Ishikawa (cell line): Measurements from ENCODE around the gene FOXD1.

Experiments used
- CREB1 ChIP-seq: IDR thresholded peaks from 2 replicates; pipeline ENCODE4 v1.6.1; 2012; ENCODE audit warnings: low read depth
- EGR1 ChIP-seq: IDR thresholded peaks from 2 replicates; pipeline ENCODE4 v1.6.1; 2012
- EP300 ChIP-seq: IDR thresholded peaks from 2 replicates; pipeline ENCODE4 v1.6.1; 2012; ENCODE audit warnings: borderline replicate concordance
- MAX ChIP-seq: IDR thresholded peaks from 2 replicates; pipeline ENCODE4 v1.6.1; 2012
- NFIC ChIP-seq: IDR thresholded peaks from 2 replicates; pipeline ENCODE4 v1.6.1; 2012
- REST ChIP-seq: IDR thresholded peaks from 2 replicates; pipeline ENCODE4 v1.6.1; 2012; ENCODE audit warnings: low read depth, mild to moderate bottlenecking
- TAF1 ChIP-seq: IDR thresholded peaks from 2 replicates; pipeline ENCODE4 v1.6.1; 2012; ENCODE audit warnings: low read depth, mild to moderate bottlenecking
- YY1 ChIP-seq: IDR thresholded peaks from 2 replicates; pipeline ENCODE4 v1.6.1; 2012; ENCODE audit warnings: low read depth

- no peak for TF ChIP-seq MAX
- no peak for TF ChIP-seq EP300
- no peak for TF ChIP-seq TAF1
- no peak for TF ChIP-seq EGR1
- no peak for TF ChIP-seq REST
- no peak for TF ChIP-seq CREB1
- no peak for TF ChIP-seq NFIC
- TF ChIP-seq YY1: no peak
Observed at GRCh38 chr5:73451224-73452130, 2.9 kb upstream of the FOXD1 start.
